K562 (cell line): Measurements from ENCODE around the gene PACRG. TPM values are rescaled to one million over a fixed set of nuclear protein-coding genes. Genes with fewer than 3 reads are reported as not detected.

ENCODE experiments used
- ATAC-seq: fragments of 200-7000 bp; cut with Tn5 transposase; 3 replicates; pipeline ENCODE4 v1.9.1; 2020; ENCODE audit warnings: moderate library complexity
- BruUV-seq: library from RNA; stranded (reverse); fragments of 400-500 nt; replicated peaks from 2 replicates; lab custom pipeline; 2021; lab: Mats Ljungman, UMichigan
- CTCF ChIA-PET: fragments of 300-600 bp; formaldehyde crosslinking; extraction: SDS; loops from one replicate; lab custom pipeline; 2021; ENCODE audit warnings: low intra/inter-chr PET ratio; lab: Yijun Ruan, JAX
- POLR2A ChIA-PET: fragments of 300-600, 350-650 bp; sonication (Branson Sonifier 250); formaldehyde crosslinking; extraction: SDS; loops from one replicate; lab custom pipeline; 2021; ENCODE audit warnings: antibody characterized with exemption, inconsistent platforms; lab: Yijun Ruan, JAX
- DNase-seq, 4 experiments: peaks; one replicate each; pipeline versions ENCODE4 v3.0.0 to v3.0.0-alpha.2; 2011 to 2018; ENCODE audit warnings: low spot score in 3 of 4, mixed read lengths in 3 of 4; ENCODE audit errors: extremely low read depth in 1 of 4
- FAIRE-seq: peaks from 2 replicates; lab custom pipeline; 2011; peaks lifted over from hg19 to GRCh38; lab: Jason Lieb, UNC
- H2AFZ ChIP-seq: 2 replicates; pipeline ENCODE4 v1.6.0; 2011; ENCODE audit warnings: low read depth, low read length, control low read depth, inconsistent platforms
- H3K27ac ChIP-seq: fragments of 200-600 bp; 3 replicates; pipeline ENCODE4 v1.8.0; 2011; ENCODE audit warnings: low read depth, mild to moderate bottlenecking, control low read depth, inconsistent platforms, low read length, moderate library complexity, mixed read lengths; ENCODE audit errors: extremely low read depth
- H3K27me3 ChIP-seq, 2 experiments: fragments of 300-600 bp in 1 of 2; 2 replicates in 1 of 2; 3 replicates in 1 of 2; pipeline versions ENCODE4 v1.6.0 to v1.8.0; 2011; ENCODE audit warnings: inconsistent platforms in 2 of 2, low read length in 2 of 2, mild to moderate bottlenecking in 1 of 2, mixed read lengths in 1 of 2, moderate library complexity in 1 of 2; ENCODE audit not compliant: control insufficient read depth in 2 of 2, insufficient read depth in 2 of 2
- H3K36me3 ChIP-seq: fragments of 300-600 bp; 3 replicates; pipeline ENCODE4 v1.8.0; 2011; ENCODE audit warnings: mild to moderate bottlenecking, low read length, inconsistent platforms; ENCODE audit not compliant: control insufficient read depth, insufficient read depth
- H3K4me1 ChIP-seq, 2 experiments: fragments of 200-600 bp in 1 of 2; replicated peaks in 1 of 2; 2 replicates in 1 of 2; 3 replicates in 1 of 2; pipeline versions ENCODE4 v1.5.1 to v1.8.0; 2011; ENCODE audit warnings: inconsistent platforms in 2 of 2, low read length in 2 of 2, mild to moderate bottlenecking in 1 of 2, mixed read lengths in 1 of 2, moderate library complexity in 1 of 2; ENCODE audit not compliant: control insufficient read depth in 2 of 2, insufficient read depth in 2 of 2
- H3K4me2 ChIP-seq: 2 replicates; pipeline ENCODE4 v1.6.1; 2011; ENCODE audit warnings: low read length, control low read depth, inconsistent platforms, mixed read lengths; ENCODE audit not compliant: insufficient read depth
- H3K4me3 ChIP-seq: fragments of 200-600 bp; sonication (generic), shearing (Covaris generic); 2 replicates; pipeline ENCODE4 v1.5.1; 2016; ENCODE audit warnings: control low read depth, inconsistent platforms
- H3K79me2 ChIP-seq: fragments of 200-600 bp; 3 replicates; pipeline ENCODE4 v1.8.0; 2011; ENCODE audit warnings: low read length, inconsistent platforms; ENCODE audit not compliant: control insufficient read depth, insufficient read depth
- H3K9ac ChIP-seq, 2 experiments: 2 replicates each; pipeline versions ENCODE4 v1.6.0 to v1.6.1; 2011; ENCODE audit warnings: low read depth in 2 of 2, low read length in 2 of 2, control low read depth in 1 of 2, inconsistent platforms in 1 of 2, mild to moderate bottlenecking in 1 of 2, mixed read lengths in 1 of 2; ENCODE audit not compliant: insufficient read depth in 1 of 2
- H3K9me1 ChIP-seq: one replicate; pipeline ENCODE4 v1.6.0; 2011; ENCODE audit warnings: inconsistent platforms, mild to moderate bottlenecking, low read length, moderate library complexity; ENCODE audit not compliant: control insufficient read depth, insufficient read depth
- H3K9me3 ChIP-seq: replicated peaks from 2 replicates; pipeline ENCODE4 v1.5.1; 2011; ENCODE audit warnings: low read depth, low read length, inconsistent platforms; ENCODE audit not compliant: control insufficient read depth, insufficient read depth
- H4K20me1 ChIP-seq: replicated peaks from 2 replicates; pipeline ENCODE4 v1.6.1; 2011; ENCODE audit warnings: low read length, inconsistent platforms, mixed read lengths; ENCODE audit not compliant: control insufficient read depth, insufficient read depth
- CBX3 ChIP-seq, 2 experiments: IDR thresholded peaks; 1 replicate in 1 of 2; 2 replicates in 1 of 2; pipeline ENCODE4 v1.6.1; 2012; ENCODE audit warnings: inconsistent platforms in 2 of 2, low read length in 2 of 2, borderline replicate concordance in 1 of 2, control low read depth in 1 of 2
- DACH1 ChIP-seq: fragments of 450-650 bp; IDR thresholded peaks from 2 replicates; pipeline ENCODE4 v1.6.1; 2018; ENCODE audit not compliant: partially characterized antibody
- EWSR1 ChIP-seq: fragments of 450-650 bp; IDR thresholded peaks from 2 replicates; pipeline ENCODE4 v1.6.1; 2018; ENCODE audit warnings: borderline replicate concordance, mild to moderate bottlenecking, low read depth, moderate library complexity; ENCODE audit not compliant: partially characterized antibody
- FOS ChIP-seq: IDR thresholded peaks from 3 replicates; pipeline ENCODE4 v1.6.1; 2011; ENCODE audit not compliant: insufficient read length; ENCODE audit errors: extremely low read depth
- HMG20A ChIP-seq: fragments of 450-650 bp; formaldehyde crosslinking; conservative IDR thresholded peaks from 2 replicates; pipeline ENCODE4 v1.4.0; 2020; ENCODE audit warnings: mild to moderate bottlenecking, mixed read lengths
- HOXB6 ChIP-seq: fragments of 250-450 bp; sonication (Bioruptor Pico); IDR thresholded peaks from 2 replicates; pipeline ENCODE4 v1.5.1; 2022; ENCODE audit warnings: mild to moderate bottlenecking, borderline replicate concordance
- KDM2B ChIP-seq: fragments of 250-450 bp; sonication (Bioruptor Pico); IDR thresholded peaks from 2 replicates; pipeline ENCODE4 v1.8.0; 2021; ENCODE audit warnings: mild to moderate bottlenecking, moderate library complexity
- NFE2L1 ChIP-seq: fragments of 450-650 bp; IDR thresholded peaks from 2 replicates; pipeline ENCODE4 v1.6.1; 2016; ENCODE audit warnings: missing genetic modification characterization, low read depth, mild to moderate bottlenecking, missing compliant biosample characterization, moderate library complexity, borderline replicate concordance
- RFX1 ChIP-seq: fragments of 450-650 bp; IDR thresholded peaks from 2 replicates; pipeline ENCODE4 v1.6.1; 2016; ENCODE audit warnings: mild to moderate bottlenecking, moderate library complexity
- SAFB2 ChIP-seq: fragments of 200-400 bp; formaldehyde crosslinking; IDR thresholded peaks from 2 replicates; pipeline ENCODE4 v1.6.1; 2018; ENCODE audit warnings: borderline replicate concordance, low read length, low read depth, moderate library complexity; ENCODE audit not compliant: severe bottlenecking
- SP2 ChIP-seq: IDR thresholded peaks from 2 replicates; pipeline ENCODE4 v1.6.1; 2011; ENCODE audit warnings: mild to moderate bottlenecking, low read depth, low read length, moderate library complexity; ENCODE audit not compliant: poor library complexity, severe bottlenecking; ENCODE audit errors: extremely low read depth
- TBP ChIP-seq: optimal IDR thresholded peaks from 2 replicates; pipeline ENCODE3; 2011; ENCODE audit warnings: low read depth, low read length, improper control_type of control experiment
- ZNF140 ChIP-seq: fragments of 250-450 bp; sonication (Bioruptor Pico); IDR thresholded peaks from 2 replicates; pipeline ENCODE4 v1.8.0; 2021; ENCODE audit warnings: moderate library complexity, mild to moderate bottlenecking, inconsistent platforms
- ZNF282 ChIP-seq: sonication (generic); formaldehyde crosslinking; IDR thresholded peaks from 2 replicates; pipeline ENCODE4 v1.8.1; 2023; ENCODE audit warnings: missing genetic modification reagents
- ZNF77 ChIP-seq: fragments of 250-450 bp; sonication (Bioruptor Pico); IDR thresholded peaks from 2 replicates; pipeline ENCODE4 v1.5.0; 2020
- WGBS: fragments of 100-300 bp; shearing (Covaris generic); methylation state at CpG from one replicate; pipeline ENCODE4 v1.1.6; 2016; ENCODE audit warnings: low coverage, mixed read lengths; ENCODE audit not compliant: insufficient coverage; ENCODE audit errors: missing lambda C conversion rate; 5-methylcytosine and 5-hydroxymethylcytosine counted together
- in situ Hi-C: fragments of 300-500 bp; cut with MboI; formaldehyde crosslinking; loops from 4 replicates; pipeline ENCODE4 v1.15.0; 2018; ENCODE audit warnings: inconsistent platforms, mixed read lengths
- intact Hi-C: fragments of 100-400 bp; cut with micrococcal nuclease; formaldehyde crosslinking; loops from 2 replicates; pipeline ENCODE4 v1.14.2; 2022
- polyA plus RNA-seq, 8 experiments: library from polyadenylated mRNA; depleted of rRNA in 4 of 8; stranded (reverse) in 5 of 8; unstranded in 3 of 8; fragments of >200 nt; fragmentation: Nextera tagmentation in 2 of 8; fragmentation: Illumina TruSeq in 1 of 8; extraction: Ambion mirVana in 2 of 8; extraction: Trizol in 1 of 8; gene quantifications; 2 replicates each; pipeline versions ENCODE4 v1.2.1 to v1.2.3, GENCODE V29; 2011 to 2014; ENCODE audit warnings: inconsistent platforms in 1 of 8, missing spikeins in 1 of 8
- total RNA-seq, 7 experiments: library from RNA; depleted of rRNA in 6 of 7; stranded (reverse); fragments of >200 nt in 6 of 7; fragmentation: Illumina TruSeq in 2 of 7; extraction: Trizol in 2 of 7; gene quantifications; 2 replicates each; pipeline versions ENCODE4 v1.2.1 to v1.2.3, GENCODE V29; 2011 to 2021; ENCODE audit warnings: low replicate concordance in 1 of 7
- TF ChIP-seq, protein P1 (sequence below), 2 experiments: fragments of 450-650 bp in 1 of 2; sonication (generic) in 1 of 2; formaldehyde crosslinking; conservative IDR thresholded peaks; 2 replicates each; pipeline versions ENCODE4 v1.4.0 to v1.8.1; 2020 to 2022; ENCODE audit warnings: mild to moderate bottlenecking in 1 of 2, missing genetic modification reagents in 1 of 2
- TF ChIP-seq, protein P2 (sequence below): fragments of 450-650 bp; IDR thresholded peaks from 2 replicates; pipeline ENCODE4 v1.6.1; 2016; ENCODE audit warnings: borderline replicate concordance
- TF ChIP-seq, protein P3 (sequence below): fragments of 450-650 bp; IDR thresholded peaks from 2 replicates; pipeline ENCODE4 v1.6.1; 2016; ENCODE audit warnings: missing biosample characterization, missing genetic modification characterization

PACRG gene
- total and polyA plus RNA-seq, 9 of the 15 experiments (the other 6 are each of a cell fraction or from before 2014, with no cell fraction given): 0.04 TPM; not detected in 8

DNA sequence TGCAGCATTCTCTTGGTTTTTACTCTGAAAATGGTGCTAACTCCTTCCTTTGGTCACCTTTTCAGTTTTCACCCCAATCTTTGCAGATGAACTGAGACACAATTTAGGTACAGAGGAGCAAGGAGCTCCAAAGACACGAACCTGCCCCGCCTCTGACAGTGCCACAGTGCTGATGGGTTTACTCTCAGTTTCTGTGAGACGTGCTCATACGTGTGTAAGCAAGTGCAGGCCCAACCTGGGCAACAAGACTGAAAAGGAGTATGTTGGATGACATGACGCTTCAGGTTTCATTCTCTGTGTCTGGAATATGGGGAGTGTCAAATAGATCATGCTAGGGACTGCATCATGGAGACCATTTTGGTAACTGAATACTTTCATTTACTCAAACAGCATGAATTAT lies 352.5 kb downstream of the PACRG start:
- Histone ChIP-seq H3K9ac (no peak overlapping the region), H3K4me2 (no peak overlapping the region), H3K4me3 (no peak overlapping the region), H3K9me1 (no peaks in the 10 kb centered on the region), H4K20me1 (no peaks in the 10 kb centered on the region), H2AFZ (no peak overlapping the region), H3K79me2 (no peaks in the 10 kb centered on the region), H3K36me3 (no peaks in the 10 kb centered on the region), H3K9me3 (no peaks in the 10 kb centered on the region), H3K27ac (no peak overlapping the region), H3K27me3 (no peaks in the 10 kb centered on the region), H3K4me1 (no peaks in the 10 kb centered on the region)
- ChIA-PET CTCF (no interaction called here), POLR2A (interaction anchor here (0.6 kb wide), 1 partner anchor 327 kb away, joined by 3 read pairs; no protein-coding TSS in a partner anchor)
- no TSS peak for BruUV-seq
- intact Hi-C loops: no loop called here
- in situ Hi-C loops: no loop called here
- no peak for FAIRE-seq
- TF ChIP-seq DACH1 (no peak), TBP (no peak), ZNF140 (no peak), HOXB6 (CRISPR knock-in tag) (no peak), FOS (no peak), HMG20A (CRISPR knock-in tag) (no peak), SP2 (no peak), KDM2B (CRISPR knock-in tag) (no peak), ZNF77 (CRISPR knock-in tag) (no peak), CBX3 (IDR thresholded peaks at IDR 0.05; ENCODE audit: borderline replicate concordance in 1 of 2, low read length in 2 of 2) (no peak), ZNF282 (no peak), SAFB2 (no peak), EWSR1 (no peak), NFE2L1 (tag) (no peak), RFX1 (no peak)
- TF ChIP-seq, protein P1, sequence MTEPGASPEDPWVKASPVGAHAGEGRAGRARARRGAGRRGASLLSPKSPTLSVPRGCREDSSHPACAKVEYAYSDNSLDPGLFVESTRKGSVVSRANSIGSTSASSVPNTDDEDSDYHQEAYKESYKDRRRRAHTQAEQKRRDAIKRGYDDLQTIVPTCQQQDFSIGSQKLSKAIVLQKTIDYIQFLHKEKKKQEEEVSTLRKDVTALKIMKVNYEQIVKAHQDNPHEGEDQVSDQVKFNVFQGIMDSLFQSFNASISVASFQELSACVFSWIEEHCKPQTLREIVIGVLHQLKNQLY (CRISPR knock-in tag; conservative IDR thresholded peaks at IDR 0.05): no peak
- TF ChIP-seq, protein P2, sequence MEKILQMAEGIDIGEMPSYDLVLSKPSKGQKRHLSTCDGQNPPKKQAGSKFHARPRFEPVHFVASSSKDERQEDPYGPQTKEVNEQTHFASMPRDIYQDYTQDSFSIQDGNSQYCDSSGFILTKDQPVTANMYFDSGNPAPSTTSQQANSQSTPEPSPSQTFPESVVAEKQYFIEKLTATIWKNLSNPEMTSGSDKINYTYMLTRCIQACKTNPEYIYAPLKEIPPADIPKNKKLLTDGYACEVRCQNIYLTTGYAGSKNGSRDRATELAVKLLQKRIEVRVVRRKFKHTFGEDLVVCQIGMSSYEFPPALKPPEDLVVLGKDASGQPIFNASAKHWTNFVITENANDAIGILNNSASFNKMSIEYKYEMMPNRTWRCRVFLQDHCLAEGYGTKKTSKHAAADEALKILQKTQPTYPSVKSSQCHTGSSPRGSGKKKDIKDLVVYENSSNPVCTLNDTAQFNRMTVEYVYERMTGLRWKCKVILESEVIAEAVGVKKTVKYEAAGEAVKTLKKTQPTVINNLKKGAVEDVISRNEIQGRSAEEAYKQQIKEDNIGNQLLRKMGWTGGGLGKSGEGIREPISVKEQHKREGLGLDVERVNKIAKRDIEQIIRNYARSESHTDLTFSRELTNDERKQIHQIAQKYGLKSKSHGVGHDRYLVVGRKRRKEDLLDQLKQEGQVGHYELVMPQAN: no peak
- TF ChIP-seq, protein P3, sequence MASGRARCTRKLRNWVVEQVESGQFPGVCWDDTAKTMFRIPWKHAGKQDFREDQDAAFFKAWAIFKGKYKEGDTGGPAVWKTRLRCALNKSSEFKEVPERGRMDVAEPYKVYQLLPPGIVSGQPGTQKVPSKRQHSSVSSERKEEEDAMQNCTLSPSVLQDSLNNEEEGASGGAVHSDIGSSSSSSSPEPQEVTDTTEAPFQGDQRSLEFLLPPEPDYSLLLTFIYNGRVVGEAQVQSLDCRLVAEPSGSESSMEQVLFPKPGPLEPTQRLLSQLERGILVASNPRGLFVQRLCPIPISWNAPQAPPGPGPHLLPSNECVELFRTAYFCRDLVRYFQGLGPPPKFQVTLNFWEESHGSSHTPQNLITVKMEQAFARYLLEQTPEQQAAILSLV: no peak
- no peak for DNase-seq
- no peak for ATAC-seq
- 2% methylated on average over 5 of the region's 5 CpGs for WGBS
